NCI-H1694 treated with DMSO at 0.1 percent for 48 hours (cell line): ENCODE measurements around the gene DARS1.
A peak's percentile ranks its signal among the peaks of the same experiment; 100 is the strongest.

Experiments
- DNase-seq: peaks from one replicate; lab custom pipeline; 2025; lab: John Stamatoyannopoulos, UW

DARS1 gene

DNA sequence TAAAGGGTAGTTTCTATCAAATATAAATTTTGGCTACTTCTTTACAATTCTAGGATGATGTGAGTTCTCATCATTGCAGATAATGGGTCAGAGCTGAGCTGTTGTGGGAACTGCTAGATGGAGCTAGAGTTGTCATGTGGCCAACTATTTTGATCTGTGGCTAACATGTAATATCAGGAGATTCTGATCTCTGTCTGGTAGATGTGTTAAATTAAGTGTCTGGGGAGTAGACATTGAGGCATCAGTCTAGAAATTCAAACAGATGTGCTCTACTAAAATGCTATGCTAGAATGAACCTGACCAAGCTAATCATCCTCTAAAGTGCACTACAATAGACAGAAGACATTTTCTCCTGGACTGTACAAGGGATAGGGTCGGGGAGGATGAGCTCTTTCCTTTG lies 30.3 kb upstream of the DARS1 start:
- DNase-seq, result no peak

DNA sequence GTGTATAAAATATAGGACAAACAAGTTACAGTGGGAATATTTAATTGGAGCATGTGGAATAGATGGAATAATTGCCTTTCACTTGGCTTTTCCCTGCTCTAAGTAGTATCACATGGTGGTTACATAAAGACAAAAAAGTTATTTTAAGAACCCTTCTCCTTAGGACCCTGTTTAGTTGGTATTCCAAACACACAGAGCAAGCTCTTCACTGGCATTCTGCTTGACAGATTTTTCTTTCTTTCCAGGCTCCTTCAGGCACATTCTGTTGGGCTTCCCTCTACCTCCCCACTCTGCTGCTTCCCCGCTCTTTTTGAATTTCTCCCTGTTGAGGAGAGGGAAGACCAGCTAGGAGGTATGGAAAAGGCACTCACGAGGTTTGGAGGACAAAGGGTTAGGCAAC lies 29.0 kb upstream of the DARS1 start:
- DNase-seq, result no peak

DNA sequence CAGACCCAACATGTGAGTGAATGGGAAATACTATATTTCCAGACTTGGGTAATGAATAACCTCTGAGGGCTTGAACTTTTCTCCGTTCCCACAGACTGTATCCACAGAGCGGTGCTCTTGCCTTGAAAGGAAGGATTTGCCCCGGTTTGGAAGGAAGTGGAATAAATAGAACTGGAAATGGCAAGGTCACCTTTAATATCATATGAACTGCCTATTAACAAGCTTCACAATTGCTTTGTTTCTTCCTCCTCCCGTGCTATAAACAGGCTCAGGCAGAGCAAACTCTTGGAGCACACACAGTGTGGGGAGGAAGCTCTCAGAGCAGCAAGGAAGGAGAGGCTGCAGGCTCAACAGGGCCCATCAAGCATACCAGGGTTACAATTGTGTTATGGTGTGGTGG lies 28.5 kb upstream of the DARS1 start:
- DNase-seq, result no peak

DNA sequence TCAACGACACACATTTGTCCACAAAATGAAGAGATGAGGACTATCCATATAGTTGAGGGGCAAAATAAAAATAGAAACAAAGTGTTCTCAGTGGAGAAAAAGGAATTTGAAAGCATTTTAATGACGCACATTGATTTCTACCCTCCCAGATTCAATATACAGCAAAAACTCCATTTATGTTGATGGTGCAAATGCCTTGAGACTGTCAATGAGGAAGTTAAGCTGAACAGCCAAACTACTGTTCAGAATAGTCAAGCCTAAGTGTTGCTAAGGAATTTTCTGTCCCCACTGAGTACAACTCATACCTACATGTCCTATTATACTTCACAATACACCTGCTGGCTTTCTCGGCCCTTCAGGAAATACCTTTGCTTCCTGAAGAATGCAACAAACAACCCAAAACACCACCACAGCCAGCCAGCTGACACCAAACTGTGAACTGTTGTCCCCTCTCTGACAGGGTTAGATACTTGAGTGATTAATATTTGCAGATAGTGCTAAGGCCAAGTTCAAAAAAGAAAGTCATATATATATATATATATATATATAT lies 27.8 kb upstream of the DARS1 start:
- DNase-seq, result no peak

DNA sequence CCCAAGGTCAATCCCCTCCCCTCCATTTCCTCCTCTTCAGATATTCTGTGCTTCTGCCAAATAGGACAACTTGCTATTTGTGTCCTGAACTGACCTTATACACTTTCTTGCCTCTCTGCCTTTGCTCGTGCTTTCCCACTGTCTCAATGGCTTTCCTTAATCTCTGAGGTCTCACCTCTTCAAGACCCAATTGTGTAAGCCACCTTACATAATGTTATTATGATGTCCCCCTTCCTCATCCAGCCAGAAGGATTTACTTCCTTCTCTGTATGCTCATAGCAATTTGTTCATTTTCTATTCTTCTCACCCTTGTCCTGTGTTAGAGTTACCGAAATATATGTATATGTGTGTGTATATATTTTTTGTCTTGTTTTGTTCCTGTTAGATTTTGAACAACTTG lies 26.9 kb upstream of the DARS1 start:
- DNase-seq, result no peak

DNA sequence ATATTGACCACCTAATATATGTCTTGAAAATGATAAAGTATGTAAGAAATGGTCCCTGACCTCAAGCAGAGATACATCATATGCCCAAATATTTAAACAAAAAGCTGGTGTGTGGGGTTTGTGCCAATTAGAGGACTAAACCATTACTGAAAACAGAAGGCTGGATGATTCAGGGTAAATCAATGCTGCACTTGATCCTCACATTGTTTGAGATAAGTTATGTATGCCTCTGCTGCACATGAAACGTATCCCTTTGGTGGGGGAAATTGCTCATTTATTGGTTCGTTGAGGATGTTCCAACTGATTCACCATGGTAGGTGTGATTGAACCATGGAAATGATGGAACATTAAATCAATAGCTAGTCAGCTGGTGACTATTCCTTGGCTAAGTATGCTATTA lies 24.7 kb upstream of the DARS1 start:
- no peak for DNase-seq

DNA sequence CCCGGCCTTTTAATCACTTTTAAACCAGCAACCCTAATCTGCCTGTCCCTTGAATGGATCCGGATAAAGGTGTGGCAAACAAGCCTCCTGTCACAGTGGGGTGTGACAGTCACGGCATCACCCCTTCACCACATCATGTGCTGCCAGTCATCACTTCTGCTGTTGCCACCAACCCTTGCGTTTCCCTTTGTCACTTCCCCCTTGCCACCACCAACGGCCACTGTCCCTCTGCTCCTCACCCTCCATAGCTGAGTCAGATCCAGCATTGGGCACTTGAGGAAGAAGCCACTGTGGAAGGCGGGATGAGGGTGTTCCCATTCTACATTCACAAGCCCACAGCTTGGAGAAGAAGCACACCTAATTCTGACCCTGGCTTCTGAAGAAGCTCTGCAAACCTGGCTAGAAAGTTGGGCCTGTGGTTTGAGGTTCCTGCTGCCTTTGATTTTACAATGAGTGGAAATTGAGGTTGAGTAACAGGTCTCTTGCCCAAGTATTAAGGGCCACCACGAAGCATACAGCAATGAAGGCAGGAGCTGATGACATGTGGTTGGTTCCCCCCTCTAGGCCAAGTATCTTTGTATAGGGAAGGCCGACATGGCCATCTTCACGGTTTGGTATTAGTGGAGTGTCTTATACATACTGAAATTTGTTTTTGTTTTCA lies 22.9 kb upstream of the DARS1 start:
- DNase-seq, result no peak

DNA sequence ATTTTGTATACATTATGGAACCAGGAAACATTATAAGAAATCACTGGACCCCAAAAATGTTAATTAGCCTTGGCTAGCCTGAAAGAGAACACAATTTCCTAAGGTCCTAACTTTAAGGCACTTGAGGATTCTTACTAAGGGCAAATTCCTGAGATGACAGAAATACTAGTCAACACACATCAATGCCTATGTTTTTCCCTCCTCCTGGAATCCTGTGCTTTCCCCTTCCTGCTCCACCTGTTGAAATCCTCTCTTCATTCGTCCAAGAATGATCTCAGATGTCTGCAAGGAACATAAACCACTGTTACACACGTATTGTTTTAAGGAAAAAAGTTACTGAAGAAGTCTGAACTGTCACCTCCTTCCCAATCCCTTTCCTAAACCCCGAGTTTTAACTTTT lies 21.2 kb upstream of the DARS1 start:
- DNase-seq, result no peak

DNA sequence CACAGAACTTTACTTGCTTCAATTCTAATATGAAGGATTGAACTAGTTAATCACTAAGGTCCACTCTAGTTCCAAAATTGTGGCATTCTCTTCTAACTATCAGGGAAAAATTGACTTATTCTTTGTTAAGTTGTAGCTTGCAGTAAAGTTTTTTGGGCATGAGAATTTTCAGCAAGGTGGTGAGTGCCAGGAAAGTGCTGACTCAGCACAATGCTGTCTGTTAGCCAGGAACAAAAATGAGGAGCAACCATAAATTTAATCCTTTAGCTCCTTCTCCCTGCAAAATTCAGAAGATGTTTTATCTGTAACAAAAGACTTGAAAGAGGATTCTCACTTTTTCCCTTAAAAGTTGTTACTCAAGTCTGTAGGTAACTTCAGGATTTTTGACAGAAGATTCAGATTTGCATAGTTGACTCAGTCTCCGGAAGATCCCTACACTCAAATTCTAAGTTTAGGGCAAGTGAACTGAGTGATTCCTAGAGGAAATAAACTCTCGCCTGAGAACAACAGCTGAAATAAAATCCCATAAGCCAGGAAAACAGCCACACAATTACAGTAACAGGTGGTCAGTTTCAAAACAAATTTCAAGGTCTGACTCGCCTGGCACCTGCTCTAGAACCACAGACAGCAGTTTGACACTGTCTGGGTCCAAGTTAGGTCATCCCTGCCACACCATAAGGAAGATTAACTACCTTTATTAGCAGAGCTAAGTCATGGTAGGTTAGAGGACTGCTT lies 20.2 kb upstream of the DARS1 start:
- DNase-seq, result no peak

DNA sequence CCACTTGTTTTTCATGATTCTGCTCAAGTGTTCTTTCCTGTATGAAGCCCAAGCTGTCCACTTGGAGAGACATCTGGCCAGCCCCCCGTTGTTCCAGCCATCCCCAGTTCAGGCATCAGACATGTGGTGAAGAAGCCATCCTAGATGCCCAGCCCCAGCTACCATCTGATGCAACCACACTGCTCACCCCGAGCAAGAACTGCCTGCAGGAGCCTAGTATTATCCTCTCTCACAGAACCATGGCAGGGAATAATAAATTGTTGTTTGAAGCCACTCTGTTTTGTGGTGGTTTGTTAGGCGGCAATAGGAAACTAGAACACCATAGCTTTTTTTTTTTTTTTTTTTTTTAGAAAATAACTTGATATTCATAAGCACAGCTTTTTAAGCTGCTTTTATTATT lies 19.5 kb upstream of the DARS1 start:
- DNase-seq, result no peak

DNA sequence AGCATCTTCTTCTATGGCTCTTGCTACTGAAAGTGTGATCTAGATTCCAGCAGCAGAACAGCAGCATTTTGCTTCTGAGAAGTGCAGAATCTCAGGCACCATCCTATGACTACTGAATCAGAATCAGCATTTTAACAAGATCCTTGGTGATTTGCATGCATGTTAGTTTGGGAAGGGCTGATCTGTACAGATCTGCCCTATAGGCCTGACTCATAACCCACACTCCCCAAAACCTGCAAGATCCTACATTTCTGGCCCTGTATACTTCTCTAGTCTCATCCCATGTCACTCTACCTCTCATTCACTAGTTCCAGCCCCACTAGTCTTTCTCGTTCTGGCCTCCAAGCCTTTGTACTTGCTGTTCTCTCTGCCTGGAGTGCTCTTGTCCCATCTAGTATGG lies 15.7 kb upstream of the DARS1 start:
- DNase-seq, result no peak

DNA sequence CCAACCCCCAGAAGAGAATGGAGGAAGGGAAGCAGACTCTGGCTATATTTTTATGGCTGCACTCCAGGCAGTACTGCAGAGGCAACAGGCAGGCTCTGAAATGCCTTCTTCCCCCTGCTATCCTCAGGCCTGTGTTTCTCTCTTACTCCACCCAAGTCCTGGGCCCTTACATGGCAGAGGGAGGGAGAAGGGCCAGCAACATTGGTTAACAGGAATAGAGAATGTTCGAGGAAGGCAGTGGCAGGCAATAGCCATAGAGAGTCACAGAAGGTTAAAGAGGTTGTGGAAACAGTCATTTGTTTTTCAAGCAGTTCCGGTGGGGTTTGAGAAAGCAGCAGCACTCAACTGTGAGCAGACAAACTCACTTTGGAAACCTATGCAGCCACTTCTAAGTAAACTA lies 15.1 kb upstream of the DARS1 start:
- no peak for DNase-seq

DNA sequence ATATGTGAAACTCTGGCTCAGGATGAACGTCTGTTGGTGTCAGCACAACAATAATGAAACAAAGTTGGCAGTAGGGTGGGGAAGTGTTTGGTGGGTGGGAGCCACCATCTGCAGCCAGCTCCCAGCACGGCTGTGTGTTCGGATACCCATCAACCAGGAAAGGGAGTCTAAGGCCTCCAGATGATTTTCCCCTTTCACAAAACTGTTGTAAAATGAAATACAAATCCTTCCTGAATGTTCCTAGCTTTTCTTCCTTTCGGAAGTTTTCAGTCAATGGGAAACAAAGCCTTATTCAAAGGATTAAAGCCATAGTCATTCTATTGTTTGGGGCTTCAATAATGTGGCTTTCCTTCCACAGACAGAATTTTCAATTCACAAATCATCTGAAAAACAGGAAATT lies 14.5 kb upstream of the DARS1 start:
- peak; percentile 24 for DNase-seq

DNA sequence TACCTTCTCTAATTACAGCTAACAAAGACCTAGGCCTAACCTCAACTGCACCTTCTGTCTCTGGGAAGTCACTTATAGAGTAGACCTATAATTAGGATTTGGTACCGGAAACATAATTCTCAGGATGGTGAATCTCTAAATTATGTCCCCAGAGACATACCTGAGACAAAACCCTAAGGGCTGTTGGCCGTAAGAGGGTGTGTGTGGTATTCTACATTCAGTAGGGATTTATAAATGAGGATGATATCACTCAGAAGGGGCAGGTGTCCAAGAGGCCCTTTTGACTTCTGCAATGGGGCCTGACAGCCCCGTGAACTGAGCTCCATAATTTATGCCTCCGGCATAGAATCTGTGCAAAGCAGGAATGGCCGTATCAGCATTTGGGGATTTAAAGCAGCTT lies 13.5 kb upstream of the DARS1 start:
- DNase-seq, result no peak

DNA sequence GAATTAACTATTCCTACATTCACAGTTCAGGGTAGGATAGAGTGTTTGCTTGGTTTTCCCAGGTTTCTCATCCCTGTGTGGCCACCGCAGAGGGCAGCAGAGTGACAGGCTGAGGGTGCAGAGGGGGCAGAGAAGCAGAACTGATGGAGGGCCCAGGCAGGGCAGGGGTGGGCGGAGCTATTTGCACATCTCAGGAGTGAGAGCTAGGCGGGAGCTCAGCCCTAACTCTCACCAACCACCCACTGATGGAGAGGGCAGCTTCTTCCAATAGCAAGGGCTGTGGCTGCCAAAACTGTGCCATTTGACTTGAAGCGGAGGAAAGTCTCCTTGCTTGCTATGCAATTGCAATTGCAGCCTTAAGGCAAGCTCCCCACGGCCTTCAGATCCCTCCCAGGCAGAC lies 12.0 kb upstream of the DARS1 start:
- no peak for DNase-seq

DNA sequence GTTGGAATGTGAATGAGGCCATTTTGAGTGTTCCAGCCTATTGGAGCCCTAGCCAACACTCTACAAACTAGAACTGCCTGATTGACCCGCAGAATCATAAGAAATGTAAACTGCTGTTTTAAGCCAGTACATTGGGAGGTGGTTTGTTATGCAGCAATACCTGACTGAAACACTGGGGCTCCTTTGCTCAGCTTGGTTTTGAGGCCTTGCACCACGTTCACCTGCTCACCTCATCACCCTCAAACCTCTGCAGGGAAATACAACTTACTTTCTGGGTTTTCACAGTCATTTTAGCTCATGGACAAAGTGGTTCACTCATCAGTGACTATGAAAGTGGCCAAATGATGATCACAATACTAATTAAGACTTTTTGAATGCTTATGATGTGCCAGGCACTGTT lies 10.9 kb upstream of the DARS1 start:
- DNase-seq, result no peak

DNA sequence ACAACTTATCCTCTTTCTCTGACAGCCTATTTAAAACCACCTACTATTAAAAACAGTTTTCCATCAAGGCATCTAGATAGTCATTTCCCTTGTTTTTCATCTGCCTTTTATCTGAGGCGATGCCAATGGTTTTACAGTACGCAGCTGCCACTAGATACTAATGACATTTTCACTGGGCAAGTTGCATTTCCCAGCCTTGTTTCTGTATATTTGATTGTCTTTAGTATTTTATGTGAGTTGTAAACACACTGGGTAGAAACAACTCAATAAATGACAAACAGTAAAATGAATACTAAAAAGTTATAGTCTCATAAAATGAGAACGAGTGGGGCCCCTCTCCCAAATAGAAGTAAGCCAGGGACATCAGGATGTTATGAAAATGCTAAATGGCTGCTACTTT lies 8.9 kb upstream of the DARS1 start:
- DNase-seq, result no peak

DNA sequence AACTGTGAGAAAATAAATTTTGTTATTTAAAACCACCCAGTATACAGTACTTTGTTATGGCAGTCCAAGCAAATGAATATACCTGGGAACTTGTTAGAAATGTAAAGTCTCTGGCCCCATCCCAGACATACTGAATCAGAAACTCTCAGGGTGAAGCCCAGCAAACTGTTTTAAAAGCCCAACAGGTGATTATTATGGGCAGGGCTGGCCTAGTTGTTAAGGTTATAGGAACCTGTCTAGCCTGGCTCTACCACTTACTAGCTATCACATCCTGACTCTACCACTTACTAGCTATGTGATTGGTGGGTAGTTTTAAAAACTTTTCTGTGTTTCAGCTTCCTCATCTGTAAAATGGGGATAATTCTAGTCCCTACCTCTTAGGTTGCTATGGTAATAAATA lies 8.0 kb upstream of the DARS1 start:
- DNase-seq, result no peak

DNA sequence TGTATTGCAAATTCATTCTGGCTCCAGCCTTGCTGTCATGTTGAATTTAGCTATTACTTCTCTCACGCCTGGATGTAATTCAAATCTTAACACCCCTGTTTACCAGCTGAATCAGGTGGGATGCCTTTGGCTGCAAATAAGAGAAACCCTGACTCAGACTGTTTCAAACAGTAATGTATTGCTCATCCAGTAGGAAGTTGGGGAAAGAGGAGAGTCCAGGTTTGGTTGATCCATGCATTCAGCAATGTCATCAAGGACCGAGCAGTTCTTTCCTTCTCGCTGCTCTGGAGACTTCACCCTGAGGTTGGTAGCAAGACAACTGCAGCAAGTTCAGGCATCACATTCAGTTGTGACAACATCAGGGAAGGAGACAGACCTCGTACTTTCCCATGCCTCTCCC lies 6.4 kb upstream of the DARS1 start:
- no peak for DNase-seq

DNA sequence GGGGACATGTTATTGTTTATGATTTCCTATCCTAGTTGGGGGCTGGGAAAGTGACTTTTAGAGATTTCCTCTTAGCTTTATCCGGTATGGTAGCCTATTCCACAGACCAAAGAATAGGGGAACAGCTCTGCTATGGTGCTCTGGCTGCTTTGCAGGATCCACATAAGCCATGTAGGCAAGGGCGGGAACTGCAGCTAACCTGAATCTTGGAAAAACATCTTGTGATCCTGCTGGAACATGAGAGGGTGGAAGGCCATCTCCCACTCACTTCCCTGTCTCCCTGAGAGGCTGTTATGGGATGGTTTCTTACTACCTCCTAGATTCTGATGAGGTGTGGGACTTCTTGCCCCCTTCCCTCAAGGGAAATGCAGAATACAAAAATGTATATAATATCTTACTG lies 2.0 kb upstream of the DARS1 start:
- no peak for DNase-seq

DNA sequence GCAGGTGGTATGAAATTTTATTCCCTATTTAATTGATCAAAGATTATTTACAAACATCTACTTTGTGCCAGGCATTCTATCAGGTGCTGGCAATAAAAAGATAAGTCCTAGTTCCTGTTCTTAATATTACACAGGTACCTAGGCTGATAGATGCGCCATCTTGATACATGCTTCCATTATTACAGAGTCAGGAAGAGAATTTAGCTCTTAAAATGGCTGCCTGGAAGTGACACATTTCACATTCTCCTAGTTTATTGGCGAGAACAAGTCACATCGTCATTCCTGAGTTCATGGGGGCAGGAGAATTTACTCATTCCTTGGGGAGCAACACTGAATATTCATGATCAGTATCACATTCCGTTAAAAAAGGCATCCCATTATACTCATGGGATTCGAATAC lies 1.1 kb upstream of the DARS1 start:
- no peak for DNase-seq

DNA sequence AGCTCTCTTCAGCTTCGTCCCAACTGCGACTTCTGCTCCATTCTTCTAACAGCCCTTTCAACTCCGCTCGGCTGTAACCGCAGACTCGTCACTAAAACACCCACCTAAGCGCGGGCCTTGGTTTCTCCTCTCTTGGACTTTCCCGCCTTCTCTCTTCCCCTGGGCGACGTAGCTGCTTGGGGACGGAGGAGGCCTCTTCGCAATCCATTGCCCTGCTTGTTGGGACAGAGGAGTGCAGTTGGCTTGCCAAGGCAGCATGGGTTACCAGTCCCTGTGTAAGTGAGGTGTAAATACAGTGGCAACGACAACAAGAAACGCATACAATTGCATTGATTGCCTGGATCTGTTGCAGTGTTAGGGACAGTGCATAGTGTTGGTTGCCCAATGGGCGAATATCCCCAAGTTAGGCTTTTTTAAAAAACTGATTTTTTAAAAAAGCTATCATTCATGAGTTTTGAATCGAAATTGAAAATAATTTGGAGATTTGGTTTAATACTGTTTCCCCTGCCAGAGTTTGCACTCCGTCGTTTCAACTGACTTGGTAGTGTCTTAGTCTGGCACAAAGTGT lies 484 bp upstream of the DARS1 start:
- DNase-seq, result no peak

DNA sequence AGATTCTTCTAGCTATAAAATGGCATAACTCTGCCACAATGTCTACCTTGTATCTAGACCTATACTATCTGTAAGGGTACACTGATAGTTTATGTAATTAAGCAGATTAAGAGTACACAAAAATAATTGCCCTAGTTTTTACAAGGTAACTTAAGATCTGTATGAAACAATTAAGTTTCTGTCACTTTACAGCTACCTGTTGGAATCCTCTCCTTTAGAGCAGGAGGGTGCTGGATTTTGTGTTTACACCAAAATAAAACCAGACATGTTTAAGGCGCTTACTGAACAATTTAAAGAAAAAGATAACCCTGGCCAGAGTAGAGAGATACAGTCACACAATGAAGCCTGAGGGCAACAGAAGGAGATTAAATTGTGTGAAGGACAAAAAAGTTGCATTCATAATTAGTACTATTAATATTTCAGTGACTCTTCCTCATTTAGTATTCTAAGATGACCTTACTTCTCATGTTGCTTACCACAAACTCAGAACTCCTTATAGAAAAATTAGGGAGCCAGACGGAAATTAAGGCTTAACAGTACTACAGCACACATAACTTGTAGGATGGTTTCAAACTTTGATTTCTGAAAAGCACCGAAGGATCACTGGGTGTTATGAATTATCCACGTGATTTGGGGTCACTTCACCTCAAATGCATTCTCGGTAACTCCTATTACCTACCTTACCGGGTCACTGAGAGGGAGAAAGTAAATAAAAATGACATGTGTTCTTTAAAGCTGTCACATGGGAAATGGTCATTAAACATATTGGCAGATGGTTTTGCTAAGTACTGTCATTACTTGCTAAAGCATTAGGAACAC lies 1.0 kb downstream of the DARS1 start:
- DNase-seq, result no peak
